NB4 (cell line): ENCODE measurements around the gene PRIMPOL.

ENCODE experiments used
- MYC ChIP-seq: IDR thresholded peaks from 2 replicates; pipeline ENCODE4 v1.6.1; 2011; ENCODE audit warnings: low read depth, low read length
- TF ChIP-seq, protein P1 (sequence below): IDR thresholded peaks from one replicate; pipeline ENCODE4 v1.5.1; 2012; ENCODE audit warnings: low read depth, low read length
- TF ChIP-seq, protein P2 (sequence below): IDR thresholded peaks from 2 replicates; pipeline ENCODE4 v1.6.1; 2011; ENCODE audit warnings: low read depth, low read length

DNA sequence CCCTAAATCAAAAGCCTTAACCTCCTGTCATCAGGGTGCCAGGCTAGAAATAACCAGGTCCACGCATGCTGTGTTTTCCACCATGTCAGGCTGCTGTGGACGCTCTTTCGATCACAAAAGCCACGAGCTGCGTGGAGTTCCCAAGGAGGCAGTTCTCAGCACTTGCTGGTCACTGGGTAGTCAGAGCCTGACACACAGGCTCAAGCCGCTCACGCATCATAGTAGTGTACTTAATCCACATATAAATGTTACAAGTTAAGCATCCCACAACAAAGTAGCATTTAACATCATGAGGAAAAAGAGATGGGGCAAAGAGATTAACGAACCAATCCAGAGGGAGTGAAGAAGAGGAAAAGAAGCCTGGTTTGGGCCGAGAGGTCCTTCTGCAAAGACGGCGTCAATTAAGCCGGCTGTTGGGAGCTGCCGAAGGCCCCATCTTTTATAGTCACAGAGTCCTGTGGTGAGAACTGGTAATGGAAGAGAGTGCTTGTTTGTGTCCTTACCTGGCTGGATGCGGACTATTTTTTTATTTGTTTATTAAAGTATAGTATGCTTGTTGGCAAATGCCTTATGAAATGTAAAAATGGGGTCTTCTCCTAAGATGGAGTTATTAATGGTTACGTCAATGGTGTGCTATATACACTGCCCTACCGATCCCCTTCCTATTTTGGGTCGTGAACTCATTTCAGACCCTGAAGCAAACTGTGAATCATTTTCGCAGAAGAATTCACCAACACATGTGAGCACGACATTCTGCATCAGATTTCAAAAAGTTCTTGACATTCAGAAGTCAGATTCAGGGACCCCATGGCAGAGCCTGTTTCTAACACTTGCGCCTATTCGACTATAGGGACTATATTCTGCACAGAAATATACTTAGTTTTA lies 675 bp downstream of the PRIMPOL start:
- TF ChIP-seq, protein P1, sequence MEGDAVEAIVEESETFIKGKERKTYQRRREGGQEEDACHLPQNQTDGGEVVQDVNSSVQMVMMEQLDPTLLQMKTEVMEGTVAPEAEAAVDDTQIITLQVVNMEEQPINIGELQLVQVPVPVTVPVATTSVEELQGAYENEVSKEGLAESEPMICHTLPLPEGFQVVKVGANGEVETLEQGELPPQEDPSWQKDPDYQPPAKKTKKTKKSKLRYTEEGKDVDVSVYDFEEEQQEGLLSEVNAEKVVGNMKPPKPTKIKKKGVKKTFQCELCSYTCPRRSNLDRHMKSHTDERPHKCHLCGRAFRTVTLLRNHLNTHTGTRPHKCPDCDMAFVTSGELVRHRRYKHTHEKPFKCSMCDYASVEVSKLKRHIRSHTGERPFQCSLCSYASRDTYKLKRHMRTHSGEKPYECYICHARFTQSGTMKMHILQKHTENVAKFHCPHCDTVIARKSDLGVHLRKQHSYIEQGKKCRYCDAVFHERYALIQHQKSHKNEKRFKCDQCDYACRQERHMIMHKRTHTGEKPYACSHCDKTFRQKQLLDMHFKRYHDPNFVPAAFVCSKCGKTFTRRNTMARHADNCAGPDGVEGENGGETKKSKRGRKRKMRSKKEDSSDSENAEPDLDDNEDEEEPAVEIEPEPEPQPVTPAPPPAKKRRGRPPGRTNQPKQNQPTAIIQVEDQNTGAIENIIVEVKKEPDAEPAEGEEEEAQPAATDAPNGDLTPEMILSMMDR: no peak
- TF ChIP-seq MYC: no peak
- TF ChIP-seq, protein P2, sequence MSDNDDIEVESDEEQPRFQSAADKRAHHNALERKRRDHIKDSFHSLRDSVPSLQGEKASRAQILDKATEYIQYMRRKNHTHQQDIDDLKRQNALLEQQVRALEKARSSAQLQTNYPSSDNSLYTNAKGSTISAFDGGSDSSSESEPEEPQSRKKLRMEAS: no peak
